NCI-H1694 treated with DMSO at 0.1 percent for 48 hours (cell line): ENCODE data around the gene PAPPA.

Source experiments
- DNase-seq: peaks from one replicate; lab custom pipeline; 2025; lab: John Stamatoyannopoulos, UW

The PAPPA gene

GRCh38 chr9:116318468-116319374, 165.1 kb downstream of the PAPPA start:
- DNase-seq = no peak

- no peak for DNase-seq
Observed at GRCh38 chr9:116319480-116319879, 165.9 kb downstream of the PAPPA start.

GRCh38 chr9:116320290-116320689, 166.7 kb downstream of the PAPPA start:
- no peak for DNase-seq

GRCh38 chr9:116322521-116322920, 168.9 kb downstream of the PAPPA start:
- DNase-seq = no peak

GRCh38 chr9:116323012-116323411, 169.4 kb downstream of the PAPPA start:
- DNase-seq = no peak

- no peak for DNase-seq
Observed at GRCh38 chr9:116323571-116323970, 170.0 kb downstream of the PAPPA start.

- DNase-seq = no peak
Observed at GRCh38 chr9:116325924-116326323, 172.3 kb downstream of the PAPPA start.

- no peak for DNase-seq
Observed at GRCh38 chr9:116327701-116328405, 174.3 kb downstream of the PAPPA start.

- no peak for DNase-seq
Observed at GRCh38 chr9:116329470-116329869, 175.9 kb downstream of the PAPPA start.

GRCh38 chr9:116331241-116331640, 177.7 kb downstream of the PAPPA start:
- DNase-seq = no peak

GRCh38 chr9:116332090-116332489, 178.5 kb downstream of the PAPPA start:
- no peak for DNase-seq

- no peak for DNase-seq
Observed at GRCh38 chr9:116333254-116333653, 179.7 kb downstream of the PAPPA start.

- DNase-seq = no peak
Observed at GRCh38 chr9:116334546-116335150, 181.1 kb downstream of the PAPPA start.

GRCh38 chr9:116335392-116335791, 181.8 kb downstream of the PAPPA start:
- no peak for DNase-seq

- no peak for DNase-seq
Observed at GRCh38 chr9:116336133-116336862, 182.7 kb downstream of the PAPPA start.

- DNase-seq = no peak
Observed at GRCh38 chr9:116337015-116337414, 183.4 kb downstream of the PAPPA start.

- DNase-seq = no peak
Observed at GRCh38 chr9:116340270-116340669, 186.7 kb downstream of the PAPPA start.

GRCh38 chr9:116342061-116342460, 188.5 kb downstream of the PAPPA start:
- no peak for DNase-seq

GRCh38 chr9:116342941-116343340, 189.3 kb downstream of the PAPPA start:
- DNase-seq = no peak

- no peak for DNase-seq
Observed at GRCh38 chr9:116344416-116344815, 190.8 kb downstream of the PAPPA start.

- DNase-seq = no peak
Observed at GRCh38 chr9:116345393-116345792, 191.8 kb downstream of the PAPPA start.

- no peak for DNase-seq
Observed at GRCh38 chr9:116345817-116346216, 192.2 kb downstream of the PAPPA start.
